Activated CD4-positive, alpha-beta T cell treated with anti-CD3 and anti-CD28 coated beads for 24 hours (primary cell): ENCODE data around the gene ETS2.
"Not testable (repeated sequence)": the region's sequence is repeated elsewhere in the genome, so short reads cannot be mapped to it uniquely, and the experiment has no call there.

Source experiments
- DNase-seq, 2 donors: peaks; one replicate each; pipeline ENCODE4 v3.0.0-alpha.2; 2020; ENCODE audit warnings: low read depth in 2 of 2

The ETS2 gene

GRCh38 chr21:38818325-38818723, 12.6 kb downstream of the ETS2 start:
- no peak for DNase-seq

- no peak for DNase-seq
These were observed 13.5 kb downstream of the ETS2 start for GRCh38 chr21:38819051-38819718.

GRCh38 chr21:38819719-38820159, 14.0 kb downstream of the ETS2 start:
- no peak for DNase-seq

- no peak for DNase-seq
These were observed 14.9 kb downstream of the ETS2 start for GRCh38 chr21:38820471-38821239.

- DNase-seq: no peak
These were observed 15.5 kb downstream of the ETS2 start for GRCh38 chr21:38821248-38821647.

GRCh38 chr21:38821959-38822682, 16.4 kb downstream of the ETS2 start:
- no peak for DNase-seq

GRCh38 chr21:38822778-38823238, 17.1 kb downstream of the ETS2 start:
- DNase-seq: no peak

GRCh38 chr21:38823737-38824123, 18.0 kb downstream of the ETS2 start:
- DNase-seq: no peak

- no peak for DNase-seq
These were observed 18.5 kb downstream of the ETS2 start for GRCh38 chr21:38824124-38824822.

- DNase-seq: no peak
These were observed 19.5 kb downstream of the ETS2 start for GRCh38 chr21:38825269-38825668.

GRCh38 chr21:38825921-38826320, 20.2 kb downstream of the ETS2 start:
- DNase-seq: no peak

GRCh38 chr21:38828111-38828510, 22.4 kb downstream of the ETS2 start:
- DNase-seq: not testable (repeated sequence)

GRCh38 chr21:38830671-38831525, 25.2 kb downstream of the ETS2 start:
- no peak for DNase-seq

- DNase-seq: peak in 1 of 2 donors; percentile 18
These were observed 26.1 kb downstream of the ETS2 start for GRCh38 chr21:38831526-38832467.

GRCh38 chr21:38832664-38833063, 26.9 kb downstream of the ETS2 start:
- no peak for DNase-seq

GRCh38 chr21:38833117-38833516, 27.4 kb downstream of the ETS2 start:
- DNase-seq: no peak

- no peak for DNase-seq
These were observed 29.0 kb downstream of the ETS2 start for GRCh38 chr21:38834725-38835124.

GRCh38 chr21:38837806-38838461, 32.2 kb downstream of the ETS2 start:
- DNase-seq: no peak

GRCh38 chr21:38838598-38839327, 33.0 kb downstream of the ETS2 start:
- no peak for DNase-seq
